Endothelial cell of umbilical vein (primary cell): ENCODE measurements around the gene TNKS2. TPM values are rescaled to one million over a fixed set of nuclear protein-coding genes. Genes with fewer than 3 reads are reported as not detected.
A peak's percentile ranks its signal among the peaks of the same experiment; 100 is the strongest.

Experiments
- BruUV-seq: library from RNA; stranded (reverse); fragments of 400-500 nt; replicated peaks from 2 replicates; lab custom pipeline; 2021; lab: Mats Ljungman, UMichigan
- CTCF ChIA-PET: fragments of 300-600, 350-600 bp; sonication (Branson Sonifier 250); formaldehyde crosslinking; loops from one replicate; lab custom pipeline; 2021; ENCODE audit warnings: antibody characterized with exemption, inconsistent platforms; lab: Charles Lee
- POLR2A ChIA-PET: fragments of 300-600, 350-600 bp; sonication (Branson Sonifier 250); formaldehyde crosslinking; loops from one replicate; lab custom pipeline; 2021; ENCODE audit warnings: antibody characterized with exemption, inconsistent platforms; lab: Charles Lee
- DNase-seq: peaks from one replicate; pipeline ENCODE4 v3.0.0-alpha.2; 2011; ENCODE audit warnings: low read depth, low spot score
- FAIRE-seq: peaks from 2 replicates; lab custom pipeline; 2011; peaks lifted over from hg19 to GRCh38; lab: Jason Lieb, UNC
- H2AFZ ChIP-seq: 2 replicates; pipeline ENCODE4 v1.6.0; 2012; ENCODE audit warnings: low read depth, low read length, control low read depth, inconsistent platforms
- H3K27ac ChIP-seq: 2 replicates; pipeline ENCODE4 v1.5.1; 2011; ENCODE audit warnings: low read depth, mild to moderate bottlenecking, control low read depth, low read length, moderate library complexity; ENCODE audit not compliant: insufficient read depth
- H3K27me3 ChIP-seq, 2 experiments: 2 replicates each; pipeline versions ENCODE4 v1.6.0 to v1.6.1; 2011; ENCODE audit warnings: low read length in 2 of 2, mixed read lengths in 1 of 2; ENCODE audit not compliant: control insufficient read depth in 2 of 2, insufficient read depth in 2 of 2
- H3K36me3 ChIP-seq, 2 experiments: 2 replicates in 1 of 2; 3 replicates in 1 of 2; pipeline ENCODE4 v1.5.1; 2011; ENCODE audit warnings: low read length in 2 of 2, mild to moderate bottlenecking in 1 of 2, moderate library complexity in 1 of 2; ENCODE audit not compliant: control insufficient read depth in 2 of 2, insufficient read depth in 2 of 2; ENCODE audit errors: extremely low read depth in 1 of 2
- H3K4me1 ChIP-seq: 3 replicates; pipeline ENCODE4 v1.5.1; 2011; ENCODE audit warnings: mild to moderate bottlenecking, low read length; ENCODE audit not compliant: control insufficient read depth, insufficient read depth; ENCODE audit errors: extremely low read depth
- H3K4me2 ChIP-seq: 2 replicates; pipeline ENCODE4 v1.6.1; 2011; ENCODE audit warnings: low read length, control low read depth, mixed read lengths; ENCODE audit not compliant: insufficient read depth
- H3K4me3 ChIP-seq, 3 experiments: fragments of 200-600 bp in 1 of 3; sonication (generic), shearing (Covaris generic) in 1 of 3; replicated peaks in 1 of 3; 2 replicates each; pipeline ENCODE4 v1.5.1; 2011 to 2016; ENCODE audit warnings: control low read depth in 3 of 3, low read length in 3 of 3, mild to moderate bottlenecking in 2 of 3, inconsistent platforms in 1 of 3, low read depth in 1 of 3, moderate library complexity in 1 of 3; ENCODE audit not compliant: insufficient read depth in 1 of 3
- H3K79me2 ChIP-seq: 2 replicates; pipeline ENCODE4 v1.6.0; 2012; ENCODE audit warnings: low read length, inconsistent platforms; ENCODE audit not compliant: control insufficient read depth, insufficient read depth
- H3K9ac ChIP-seq: replicated peaks from 2 replicates; pipeline ENCODE3; 2011; ENCODE audit warnings: low read length, control low read depth; ENCODE audit not compliant: insufficient read depth; ENCODE audit errors: extremely low read depth
- H3K9me1 ChIP-seq: replicated peaks from 3 replicates; pipeline ENCODE4 v1.6.0; 2011; ENCODE audit warnings: mild to moderate bottlenecking, low read length; ENCODE audit not compliant: control insufficient read depth, insufficient read depth; ENCODE audit errors: extremely low read depth
- H3K9me3 ChIP-seq: replicated peaks from 2 replicates; pipeline ENCODE4 v1.5.1; 2012; ENCODE audit warnings: low read length, inconsistent platforms; ENCODE audit not compliant: control insufficient read depth, insufficient read depth
- H4K20me1 ChIP-seq: replicated peaks from 2 replicates; pipeline ENCODE3; 2011; ENCODE audit warnings: mild to moderate bottlenecking, low read length; ENCODE audit not compliant: control insufficient read depth, insufficient read depth; ENCODE audit errors: extremely low read depth
- CTCF ChIP-seq, 2 donors: IDR thresholded peaks; 1 replicate in 1 of 2; 2 replicates in 1 of 2; pipeline ENCODE4 v1.5.1; 2011; ENCODE audit warnings: low read length in 2 of 2, mild to moderate bottlenecking in 2 of 2, moderate library complexity in 2 of 2, control low read depth in 1 of 2, inconsistent platforms in 1 of 2, low read depth in 1 of 2; ENCODE audit not compliant: insufficient read depth in 1 of 2; ENCODE audit errors: extremely low read depth in 1 of 2
- EZH2 ChIP-seq: IDR thresholded peaks from 2 replicates; pipeline ENCODE4 v1.6.1; 2012; ENCODE audit warnings: borderline replicate concordance, low read depth, mild to moderate bottlenecking, moderate library complexity, low read length, inconsistent platforms; ENCODE audit not compliant: severe bottlenecking
- FOS ChIP-seq: IDR thresholded peaks from 2 replicates; pipeline ENCODE4 v1.6.1; 2011; ENCODE audit warnings: mild to moderate bottlenecking, low read length, moderate library complexity, borderline replicate concordance; ENCODE audit not compliant: insufficient read depth
- GATA2 ChIP-seq: IDR thresholded peaks from 2 replicates; pipeline ENCODE4 v1.7.0; 2011; ENCODE audit warnings: low read depth, mild to moderate bottlenecking, moderate library complexity, mixed read lengths, low read length; ENCODE audit not compliant: insufficient read length, insufficient read depth
- JUN ChIP-seq: IDR thresholded peaks from 2 replicates; pipeline ENCODE4 v1.6.1; 2011; ENCODE audit warnings: borderline replicate concordance, low read depth; ENCODE audit not compliant: insufficient read length, insufficient read depth
- MAX ChIP-seq: IDR thresholded peaks from 2 replicates; pipeline ENCODE4 v1.6.1; 2011; ENCODE audit not compliant: insufficient read depth, insufficient read length
- MYC ChIP-seq: IDR thresholded peaks from one replicate; pipeline ENCODE4 v1.6.1; 2011; ENCODE audit warnings: mild to moderate bottlenecking, low read depth, low read length
- POLR2A ChIP-seq: IDR thresholded peaks from 2 replicates; pipeline ENCODE4 v1.6.1; 2012; ENCODE audit warnings: low read depth, mild to moderate bottlenecking, control low read depth, low read length
- POLR2AphosphoS5 ChIP-seq: IDR thresholded peaks from 2 replicates; pipeline ENCODE4 v1.6.1; 2012; ENCODE audit warnings: low read depth, mild to moderate bottlenecking, control low read depth, low read length, moderate library complexity; ENCODE audit not compliant: insufficient read depth
- dilution Hi-C: fragments of 300-500 bp; cut with MboI; formaldehyde crosslinking; loops from one replicate; pipeline ENCODE4 v1.15.0; 2019; ENCODE audit warnings: low sequenced_read_pairs; ENCODE audit not compliant: extremely low pct_ligation_motif_present
- intact Hi-C: fragments of 100-400 bp; cut with micrococcal nuclease; formaldehyde crosslinking; loops from one replicate; pipeline ENCODE4 v1.10.0; 2022
- polyA plus RNA-seq, 4 experiments: library from polyadenylated mRNA; depleted of rRNA in 3 of 4; stranded (reverse) in 3 of 4; unstranded in 1 of 4; fragments of >200 nt; gene quantifications; 2 replicates each; pipeline versions ENCODE4 v1.2.1 to v1.2.3, GENCODE V29; 2011 to 2012; ENCODE audit warnings: missing spikeins in 1 of 4
- total RNA-seq: library from RNA; stranded (reverse); gene quantifications from 2 replicates; pipeline ENCODE4 v1.2.3, GENCODE V29; 2021

Gene TNKS2
- total and polyA plus RNA-seq, 2 donors (not counting 3 experiments of a cell fraction or from before 2014, with no cell fraction given) = 13.6 to 34.0 TPM

GRCh38 chr10:91800756-91801155 lies 2.5 kb downstream of the TNKS2 start:
- DNase-seq = no peak
- FAIRE-seq = no peak
- H3K27me3 ChIP-seq = no peaks in the 10 kb centered on the region
- TF ChIP-seq EZH2 (no peak), MAX (no peak), JUN (no peak), CTCF (IDR thresholded peaks at IDR 0.05; ENCODE audit: extremely low read depth in 1 of 2, insufficient read depth in 1 of 2, low read depth in 1 of 2, low read length in 2 of 2) (no peak), GATA2 (no peak), MYC (no peak), POLR2A (no peak), POLR2AphosphoS5 (no peak), FOS (no peak)
- H3K79me2 ChIP-seq = peaks cover 67% of the 10 kb centered on the region
- peaks cover 0 to 2% of the 10 kb centered on the region in 2 experiments for H3K36me3 ChIP-seq
- H3K4me2 ChIP-seq = peak overlapping the region; percentile 83
- no peak overlapping the region for H2AFZ ChIP-seq
- intact Hi-C loops (no loop called here), dilution Hi-C loops (no loop called here)
- H3K4me3 ChIP-seq = no peak overlapping the region
- no peaks in the 10 kb centered on the region for H3K9me1 ChIP-seq
- BruUV-seq = no TSS peak
- ChIA-PET CTCF (interaction anchor here (1.2 kb wide), 1 partner anchor 42 kb away, joined by 3 read pairs; no protein-coding TSS in a partner anchor), POLR2A (no interaction called here)
- H3K4me1 ChIP-seq = peaks cover 28% of the 10 kb centered on the region
- no peak overlapping the region for H3K9ac ChIP-seq
- H3K9me3 ChIP-seq = no peaks in the 10 kb centered on the region
- no peak overlapping the region for H3K27ac ChIP-seq
- no peaks in the 10 kb centered on the region for H4K20me1 ChIP-seq
